Immature natural killer cell (primary cell): ENCODE measurements around the gene ADAMTSL1. TPM values are rescaled to one million over a fixed set of nuclear protein-coding genes. Genes with fewer than 3 reads are reported as not detected.
"Not testable (repeated sequence)": the region's sequence is repeated elsewhere in the genome, so short reads cannot be mapped to it uniquely, and the experiment has no call there.

Source experiments
- DNase-seq, 3 donors: peaks; one replicate each; pipeline ENCODE4 v3.0.0; 2022; ENCODE audit warnings: mixed read lengths in 1 of 3
- H3K27ac Mint-ChIP-seq, 6 donors: one replicate each; pipeline ENCODE4 v1.8.0; 2020; ENCODE audit warnings: mixed read lengths in 6 of 6, mild to moderate bottlenecking in 5 of 6, inconsistent platforms in 4 of 6, moderate library complexity in 3 of 6
- H3K27me3 Mint-ChIP-seq, 3 donors: one replicate each; pipeline ENCODE4 v1.8.0; 2020 to 2021; ENCODE audit warnings: low read depth in 3 of 3, mild to moderate bottlenecking in 3 of 3, mixed read lengths in 3 of 3, moderate library complexity in 3 of 3, inconsistent platforms in 1 of 3
- H3K36me3 Mint-ChIP-seq, 3 donors: one replicate each; pipeline ENCODE4 v1.8.0; 2020; ENCODE audit warnings: mixed read lengths in 3 of 3, inconsistent platforms in 2 of 3, mild to moderate bottlenecking in 2 of 3
- H3K4me1 Mint-ChIP-seq, 2 donors: one replicate each; pipeline ENCODE4 v1.8.0; 2020; ENCODE audit warnings: inconsistent platforms in 2 of 2, mild to moderate bottlenecking in 2 of 2, mixed read lengths in 2 of 2, moderate library complexity in 1 of 2
- H3K4me3 Mint-ChIP-seq, 5 donors: one replicate each; pipeline ENCODE4 v1.8.0; 2020; ENCODE audit warnings: mild to moderate bottlenecking in 5 of 5, mixed read lengths in 5 of 5, inconsistent platforms in 3 of 5, moderate library complexity in 3 of 5
- H3K9me3 Mint-ChIP-seq, 6 donors: one replicate each; pipeline ENCODE4 v1.8.0; 2020; ENCODE audit warnings: mild to moderate bottlenecking in 6 of 6, mixed read lengths in 6 of 6, inconsistent platforms in 4 of 6, moderate library complexity in 3 of 6
- polyA plus RNA-seq, 3 donors: library from polyadenylated mRNA; unstranded; fragments of 300-500 nt; fragmentation: Illumina TruSeq; gene quantifications; one replicate each; pipeline ENCODE4 v1.2.3, GENCODE V29; 2021

ADAMTSL1 gene
- polyA plus RNA-seq, 3 donors from 2014 or later: not detected

GRCh38 chr9:18864516-18864915, 390.6 kb downstream of the ADAMTSL1 start:
- no peak overlapping the region for H3K27ac Mint-ChIP-seq
- no peaks in the 10 kb centered on the region for H3K4me1 Mint-ChIP-seq

GRCh38 chr9:18865542-18865941, 391.6 kb downstream of the ADAMTSL1 start:
- Mint-ChIP-seq H3K9me3 (peaks cover 2 to 11% (median 7%) of the 10 kb centered on the region in 6 donors), H3K27me3 (peaks cover 0 to 6% (median 5%) of the 10 kb centered on the region in 3 donors), H3K36me3 (no peaks in the 10 kb centered on the region), H3K4me3 (no peak overlapping the region), H3K4me1 (no peaks in the 10 kb centered on the region), H3K27ac (no peak overlapping the region)
- no peak for DNase-seq

More at GRCh38 chr9:18864516-18864915, 390.6 kb downstream of the ADAMTSL1 start:
- H3K36me3 Mint-ChIP-seq: no peaks in the 10 kb centered on the region
- no peak overlapping the region for H3K4me3 Mint-ChIP-seq
- peaks cover 0 to 7% (median 2%) of the 10 kb centered on the region in 6 donors for H3K9me3 Mint-ChIP-seq
- DNase-seq: no peak
- H3K27me3 Mint-ChIP-seq: peaks cover 0 to 5% (median 3%) of the 10 kb centered on the region in 3 donors

- no peak for DNase-seq
- Mint-ChIP-seq H3K27me3 (peaks cover 0 to 7% (median 3%) of the 10 kb centered on the region in 3 donors), H3K9me3 (peaks cover 2 to 13% (median 8%) of the 10 kb centered on the region in 6 donors), H3K4me1 (no peaks in the 10 kb centered on the region), H3K4me3 (no peak overlapping the region), H3K27ac (no peak overlapping the region), H3K36me3 (no peaks in the 10 kb centered on the region)
Measured at GRCh38 chr9:18866121-18866831, 392.3 kb downstream of the ADAMTSL1 start.

- H3K36me3 Mint-ChIP-seq: no peaks in the 10 kb centered on the region
- H3K27me3 Mint-ChIP-seq: peaks cover 0 to 15% (median 0%) of the 10 kb centered on the region in 3 donors
- no peak overlapping the region for H3K27ac Mint-ChIP-seq
- peaks cover 2 to 14% (median 8%) of the 10 kb centered on the region in 6 donors for H3K9me3 Mint-ChIP-seq
- no peak overlapping the region for H3K4me3 Mint-ChIP-seq
- DNase-seq: no peak
- H3K4me1 Mint-ChIP-seq: no peaks in the 10 kb centered on the region
Measured at GRCh38 chr9:18869725-18870124, 395.8 kb downstream of the ADAMTSL1 start.

- H3K27me3 Mint-ChIP-seq: peaks cover 2 to 24% (median 2%) of the 10 kb centered on the region in 3 donors
- H3K4me3 Mint-ChIP-seq: no peak overlapping the region
- no peaks in the 10 kb centered on the region for H3K4me1 Mint-ChIP-seq
- H3K36me3 Mint-ChIP-seq: no peaks in the 10 kb centered on the region
- peaks cover 2 to 14% (median 9%) of the 10 kb centered on the region in 6 donors for H3K9me3 Mint-ChIP-seq
- no peak for DNase-seq
- H3K27ac Mint-ChIP-seq: no peak overlapping the region
Measured at GRCh38 chr9:18874069-18874468, 400.1 kb downstream of the ADAMTSL1 start.

- not testable (repeated sequence) for DNase-seq, H3K9me3 Mint-ChIP-seq, H3K27ac Mint-ChIP-seq, H3K4me1 Mint-ChIP-seq, H3K4me3 Mint-ChIP-seq, H3K36me3 Mint-ChIP-seq
- peaks cover 2 to 19% (median 2%) of the 10 kb centered on the region in 3 donors for H3K27me3 Mint-ChIP-seq
Measured at GRCh38 chr9:18874990-18875389, 401.0 kb downstream of the ADAMTSL1 start.

GRCh38 chr9:18877984-18878383, 404.0 kb downstream of the ADAMTSL1 start:
- H3K4me1 Mint-ChIP-seq: no peaks in the 10 kb centered on the region
- H3K4me3 Mint-ChIP-seq: no peak overlapping the region
- no peak overlapping the region for H3K27ac Mint-ChIP-seq
- no peaks in the 10 kb centered on the region for H3K36me3 Mint-ChIP-seq
- peaks cover 0 to 8% (median 0%) of the 10 kb centered on the region in 6 donors for H3K9me3 Mint-ChIP-seq
- H3K27me3 Mint-ChIP-seq: peaks cover 2 to 16% (median 2%) of the 10 kb centered on the region in 3 donors
- no peak for DNase-seq

GRCh38 chr9:18881758-18882157, 407.8 kb downstream of the ADAMTSL1 start:
- Mint-ChIP-seq H3K4me1 (no peaks in the 10 kb centered on the region), H3K27ac (no peak overlapping the region), H3K9me3 (peaks cover 0 to 17% (median 0%) of the 10 kb centered on the region in 6 donors), H3K4me3 (no peak overlapping the region), H3K27me3 (peaks cover 2 to 5% (median 3%) of the 10 kb centered on the region in 3 donors), H3K36me3 (no peaks in the 10 kb centered on the region)
- no peak for DNase-seq

- H3K4me1 Mint-ChIP-seq: no peaks in the 10 kb centered on the region
- peaks cover 0 to 11% (median 0%) of the 10 kb centered on the region in 3 donors for H3K27me3 Mint-ChIP-seq
- no peak for DNase-seq
- H3K9me3 Mint-ChIP-seq: peaks cover 0 to 13% (median 0%) of the 10 kb centered on the region in 6 donors
- H3K36me3 Mint-ChIP-seq: no peaks in the 10 kb centered on the region
- H3K4me3 Mint-ChIP-seq: no peak overlapping the region
- no peak overlapping the region for H3K27ac Mint-ChIP-seq
Measured at GRCh38 chr9:18887546-18887945, 413.6 kb downstream of the ADAMTSL1 start.

- Mint-ChIP-seq H3K27me3 (peaks cover 0 to 11% (median 0%) of the 10 kb centered on the region in 3 donors), H3K36me3 (no peaks in the 10 kb centered on the region), H3K9me3 (peaks cover 0 to 10% (median 0%) of the 10 kb centered on the region in 6 donors), H3K4me1 (no peaks in the 10 kb centered on the region), H3K27ac (no peak overlapping the region), H3K4me3 (no peak overlapping the region)
- DNase-seq: no peak
Measured at GRCh38 chr9:18888290-18888689, 414.3 kb downstream of the ADAMTSL1 start.

GRCh38 chr9:18889550-18889949, 415.6 kb downstream of the ADAMTSL1 start:
- Mint-ChIP-seq H3K9me3 (peaks cover 0 to 6% (median under 1%) of the 10 kb centered on the region in 6 donors), H3K27ac (no peak overlapping the region), H3K4me3 (no peak overlapping the region), H3K36me3 (no peaks in the 10 kb centered on the region), H3K4me1 (no peaks in the 10 kb centered on the region), H3K27me3 (peaks cover 0 to 12% (median 0%) of the 10 kb centered on the region in 3 donors)
- no peak for DNase-seq

- Mint-ChIP-seq H3K27ac (no peak overlapping the region), H3K27me3 (peaks cover 0 to 10% (median 0%) of the 10 kb centered on the region in 3 donors), H3K4me3 (no peak overlapping the region), H3K9me3 (peaks cover 0 to 12% (median 3%) of the 10 kb centered on the region in 6 donors), H3K4me1 (no peaks in the 10 kb centered on the region), H3K36me3 (no peaks in the 10 kb centered on the region)
- no peak for DNase-seq
Measured at GRCh38 chr9:18890372-18890771, 416.4 kb downstream of the ADAMTSL1 start.

GRCh38 chr9:18891946-18892670, 418.2 kb downstream of the ADAMTSL1 start:
- Mint-ChIP-seq H3K36me3 (peaks cover 0 to 6% (median 0%) of the 10 kb centered on the region in 3 donors), H3K4me3 (no peak overlapping the region), H3K27me3 (peaks cover 0 to 10% (median 0%) of the 10 kb centered on the region in 3 donors), H3K4me1 (peaks cover 6 to 13% of the 10 kb centered on the region in 2 donors), H3K27ac (no peak overlapping the region), H3K9me3 (peaks cover 4 to 17% (median 11%) of the 10 kb centered on the region in 6 donors)
- DNase-seq: no peak

GRCh38 chr9:18893046-18893445, 419.1 kb downstream of the ADAMTSL1 start:
- Mint-ChIP-seq H3K4me3 (no peak overlapping the region), H3K4me1 (peaks cover 6 to 13% of the 10 kb centered on the region in 2 donors), H3K27ac (no peak overlapping the region), H3K27me3 (peaks cover 0 to 10% (median 0%) of the 10 kb centered on the region in 3 donors), H3K9me3 (peaks cover 4 to 17% (median 11%) of the 10 kb centered on the region in 6 donors), H3K36me3 (peaks cover 0 to 6% (median under 1%) of the 10 kb centered on the region in 3 donors)
- DNase-seq: no peak
